Measurements from ENCODE around the gene FGFRL1. TPM values are rescaled to one million over a fixed set of nuclear protein-coding genes. Genes with fewer than 3 reads are reported as not detected.

The FGFRL1 gene
- total RNA-seq, 1 experiment from 2014 or later: 16.4 TPM

DNA sequence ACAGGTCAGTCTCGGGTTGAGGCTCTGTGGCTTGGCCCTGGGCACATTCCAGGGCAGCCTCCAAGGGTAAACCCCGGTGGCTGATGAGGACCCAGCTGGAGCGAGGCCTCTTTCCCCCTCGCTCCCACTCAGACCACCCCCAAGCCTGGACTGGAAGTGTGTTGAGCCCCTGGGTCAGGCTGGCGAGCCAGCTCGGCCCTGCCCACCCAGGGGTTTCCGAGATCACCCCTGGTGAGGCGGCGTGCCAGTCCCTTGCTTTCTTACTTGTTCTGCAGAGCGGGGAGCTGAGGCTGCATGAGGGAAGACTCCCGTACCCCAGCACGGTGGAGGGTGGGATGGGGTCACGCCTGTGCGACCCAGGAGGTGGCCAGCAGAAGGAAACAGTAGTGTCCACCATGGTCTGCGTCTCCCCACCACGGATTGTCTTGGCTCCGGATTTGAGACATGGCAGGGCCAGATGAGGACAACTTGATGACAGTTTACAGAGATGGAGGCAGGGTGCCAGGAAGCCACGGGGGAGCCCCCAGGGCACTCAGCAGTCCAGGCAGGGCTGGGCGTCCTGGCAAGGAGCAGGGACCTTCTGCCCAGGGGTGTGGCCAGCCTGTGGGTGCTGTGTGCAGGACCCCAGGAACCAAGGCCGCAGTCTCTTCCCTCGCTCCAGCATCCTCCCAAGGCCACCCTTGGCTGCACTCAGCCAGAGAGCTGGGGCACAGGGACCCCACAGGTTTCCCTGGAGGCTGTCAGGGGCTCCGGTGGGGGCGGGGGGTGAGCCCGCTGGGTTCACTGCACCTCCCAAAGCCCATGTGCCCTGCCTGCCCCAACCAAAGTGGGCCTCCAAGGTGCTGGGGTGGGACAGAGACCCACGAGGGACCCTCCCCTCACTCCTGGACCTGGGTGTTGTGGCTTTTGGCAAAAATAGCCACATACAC lies 6.6 kb upstream of the FGFRL1 start:
- DNase-seq (ENCODE audit: low read depth): no peak

DNA sequence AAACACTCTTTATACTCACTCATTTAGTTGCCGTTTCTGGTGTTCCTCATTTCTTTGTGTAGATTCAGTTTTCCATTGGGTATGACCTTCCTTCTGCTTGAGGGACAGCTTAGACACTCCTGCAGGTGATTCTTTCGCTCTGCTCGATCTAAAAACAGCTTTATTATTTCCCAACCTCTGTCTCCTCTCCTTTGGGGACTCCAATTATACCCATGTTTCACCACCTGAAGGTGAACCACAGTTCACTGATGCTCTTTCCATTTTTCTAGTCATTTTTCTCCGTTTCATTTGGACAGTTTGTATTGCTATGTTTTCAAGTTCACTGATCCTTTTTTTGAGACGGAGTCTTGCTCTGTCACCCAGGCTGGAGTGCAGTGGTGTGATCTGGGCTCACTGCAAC lies 4.6 kb upstream of the FGFRL1 start:
- no peak for DNase-seq (ENCODE audit: low read depth)

- DNase-seq (ENCODE audit: low read depth): no peak
Observed at GRCh38 chr4:1008840-1009541, 2.4 kb upstream of the FGFRL1 start.

DNA sequence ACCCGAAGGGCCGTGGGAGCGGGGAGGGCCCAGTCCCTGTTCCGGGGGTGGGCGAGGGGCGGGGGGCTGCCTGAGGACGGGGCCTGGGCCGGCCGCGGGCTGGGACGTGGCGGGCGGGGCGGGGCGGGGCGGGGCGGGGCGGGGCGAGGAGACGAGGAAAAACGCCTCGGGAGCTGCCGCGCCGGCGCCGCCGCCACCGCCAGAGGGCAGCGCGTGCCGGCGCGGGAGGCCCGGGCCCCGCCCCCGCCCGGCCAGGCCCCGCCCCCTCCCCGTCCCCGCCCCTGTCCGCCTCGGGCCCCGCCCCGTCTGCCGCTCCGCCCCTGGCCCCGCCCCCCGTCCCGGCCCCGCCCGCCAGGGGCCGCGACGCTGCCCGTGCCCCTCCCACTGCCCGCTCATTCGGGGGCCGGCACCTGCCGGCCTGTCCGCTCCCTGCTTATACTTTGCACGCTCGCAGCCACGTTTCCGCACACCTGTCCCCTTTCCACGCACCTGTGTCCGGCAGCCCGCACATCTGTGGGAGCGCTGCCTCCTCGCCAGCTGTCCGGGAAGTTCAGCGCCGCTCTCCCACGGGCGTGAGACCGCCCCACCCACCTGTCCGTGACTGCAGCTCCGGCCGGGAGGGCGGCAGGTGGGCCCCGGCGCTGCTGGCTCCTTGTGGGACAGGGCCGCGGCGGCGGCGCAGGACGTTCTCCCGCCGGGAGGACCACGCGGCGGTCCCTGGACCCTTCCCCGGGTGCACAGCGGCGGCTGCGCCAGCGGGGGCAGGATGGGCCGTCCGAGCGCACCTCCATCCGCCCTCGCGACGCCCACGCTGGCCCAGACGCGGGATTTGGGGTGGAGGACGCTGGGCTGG lies 1.7 kb upstream of the FGFRL1 start:
- peak; percentile 39 for DNase-seq (ENCODE audit: low read depth)

- DNase-seq (ENCODE audit: low read depth): peak; percentile 71
Observed at GRCh38 chr4:1010395-1011021, 918 bp upstream of the FGFRL1 start.

DNA sequence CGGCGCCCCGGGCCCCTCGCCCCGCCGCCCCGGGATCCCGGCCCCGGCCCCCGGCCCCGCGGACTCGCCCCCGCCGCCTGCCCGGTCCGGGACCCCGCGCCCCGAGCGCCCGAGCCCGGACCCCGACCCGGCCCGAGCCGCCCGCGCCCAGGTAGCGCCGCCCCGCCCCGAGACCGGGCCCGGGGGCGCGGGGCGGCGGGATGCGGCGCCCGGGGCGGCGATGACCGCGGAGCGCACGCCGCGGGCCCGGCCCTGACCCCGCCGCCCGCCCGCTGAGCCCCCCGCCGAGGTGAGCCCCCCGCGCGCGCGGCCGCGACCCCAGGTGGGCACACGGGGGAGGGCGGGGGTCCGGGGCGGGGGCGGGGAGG lies 224 bp downstream of the FGFRL1 start:
- DNase-seq (ENCODE audit: low read depth): no peak

DNA sequence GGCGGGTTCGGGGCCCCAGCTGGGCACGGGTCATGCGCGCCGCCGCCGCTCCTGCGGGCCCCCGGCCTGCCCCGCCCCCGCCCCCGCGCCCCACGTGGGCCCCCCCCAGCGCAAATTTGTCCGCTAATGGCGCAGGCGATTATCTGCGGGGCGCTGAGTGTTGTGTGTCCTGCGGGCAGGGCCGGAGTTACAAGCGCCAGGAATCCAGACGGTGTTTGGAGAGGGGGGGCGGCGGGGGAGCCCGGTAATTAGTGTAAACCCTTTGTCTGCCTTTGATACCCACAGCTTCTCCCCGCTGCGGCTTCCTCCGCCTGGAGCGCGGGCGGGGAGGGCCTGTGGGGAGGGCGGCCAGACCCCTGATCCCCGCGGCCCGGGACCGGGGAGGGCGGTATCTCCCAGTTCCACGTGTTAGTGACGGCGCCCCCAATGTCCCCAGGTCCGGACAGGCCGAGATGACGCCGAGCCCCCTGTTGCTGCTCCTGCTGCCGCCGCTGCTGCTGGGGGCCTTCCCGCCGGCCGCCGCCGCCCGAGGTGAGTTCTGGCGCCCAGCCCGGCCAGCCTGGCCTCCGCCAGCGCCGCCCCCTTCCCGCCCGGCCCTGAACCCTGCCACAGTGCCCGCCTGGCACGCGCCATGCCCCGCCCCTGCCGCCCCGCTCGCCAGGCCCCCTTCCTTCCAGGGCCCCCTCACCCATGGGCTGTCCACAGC lies 761 bp downstream of the FGFRL1 start:
- no peak for DNase-seq (ENCODE audit: low read depth)

GRCh38 chr4:1013225-1014073 lies 2.0 kb downstream of the FGFRL1 start:
- no peak for DNase-seq (ENCODE audit: low read depth)

- no peak for DNase-seq (ENCODE audit: low read depth)
Observed at GRCh38 chr4:1014291-1015167, 3.1 kb downstream of the FGFRL1 start.

DNA sequence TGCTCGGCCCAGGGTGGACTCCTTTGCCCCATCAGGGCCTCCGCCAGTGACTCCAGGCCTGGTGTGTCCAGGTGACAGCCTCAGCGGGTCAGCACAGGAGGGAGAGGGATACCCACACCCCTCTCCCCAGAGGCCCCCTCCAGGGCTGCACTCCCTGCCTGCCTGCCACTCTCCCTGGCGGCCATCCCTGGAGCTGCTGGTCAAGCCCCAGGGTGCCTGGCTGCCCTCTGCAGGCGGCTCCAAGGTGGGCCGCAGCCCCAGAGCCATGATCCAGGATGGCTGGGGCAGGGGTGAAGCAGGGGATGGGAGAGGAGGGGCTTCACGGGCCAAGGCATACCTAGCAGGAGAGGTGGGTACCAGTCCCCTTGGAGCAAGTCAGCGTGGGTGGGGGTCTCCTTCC lies 3.8 kb downstream of the FGFRL1 start:
- DNase-seq (ENCODE audit: low read depth): no peak

- DNase-seq (ENCODE audit: low read depth): no peak
Observed at GRCh38 chr4:1015746-1016145, 4.3 kb downstream of the FGFRL1 start.

DNA sequence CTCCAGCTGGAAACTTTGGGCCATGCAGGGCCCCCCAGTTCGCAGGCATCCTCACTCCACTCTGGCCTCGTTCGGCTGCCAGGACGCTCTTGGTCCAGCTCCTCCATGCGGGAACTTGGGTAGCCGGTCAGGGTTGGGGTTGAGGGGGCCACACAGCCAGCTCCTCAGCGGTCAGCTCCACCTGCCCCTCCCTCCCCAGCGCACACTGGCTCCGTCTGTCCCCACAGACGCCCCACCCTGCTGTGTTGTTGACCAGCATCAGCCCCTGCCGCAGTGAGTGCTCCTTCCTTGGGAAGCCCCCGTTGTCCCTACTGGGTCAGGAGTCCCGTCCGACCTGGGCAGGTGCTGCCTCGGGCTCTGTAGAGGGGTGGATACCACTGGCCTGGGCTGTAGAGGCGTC lies 5.8 kb downstream of the FGFRL1 start:
- no peak for DNase-seq (ENCODE audit: low read depth)

DNA sequence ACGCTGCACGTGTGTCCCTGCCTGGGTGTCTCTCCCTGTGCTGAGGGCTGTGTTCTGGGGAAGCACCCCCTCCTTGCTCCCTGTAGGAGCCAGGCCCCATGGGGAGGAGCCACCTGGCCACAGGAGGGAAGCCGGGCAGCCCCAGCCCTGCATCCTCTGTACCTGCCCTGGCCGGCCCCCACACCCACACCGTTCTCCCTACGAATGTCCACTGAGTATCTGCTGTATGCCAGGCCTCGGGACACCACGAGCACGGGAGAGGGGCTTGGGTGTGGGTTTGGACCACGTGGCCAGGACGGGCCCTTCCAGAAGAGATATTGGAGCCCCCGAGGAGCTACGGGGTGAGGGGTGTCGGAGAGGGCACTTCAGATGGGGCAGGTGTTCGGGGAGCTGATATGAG lies 6.3 kb downstream of the FGFRL1 start:
- no peak for DNase-seq (ENCODE audit: low read depth)

- no peak for DNase-seq (ENCODE audit: low read depth)
Observed at GRCh38 chr4:1018147-1019020, 7.0 kb downstream of the FGFRL1 start.

DNA sequence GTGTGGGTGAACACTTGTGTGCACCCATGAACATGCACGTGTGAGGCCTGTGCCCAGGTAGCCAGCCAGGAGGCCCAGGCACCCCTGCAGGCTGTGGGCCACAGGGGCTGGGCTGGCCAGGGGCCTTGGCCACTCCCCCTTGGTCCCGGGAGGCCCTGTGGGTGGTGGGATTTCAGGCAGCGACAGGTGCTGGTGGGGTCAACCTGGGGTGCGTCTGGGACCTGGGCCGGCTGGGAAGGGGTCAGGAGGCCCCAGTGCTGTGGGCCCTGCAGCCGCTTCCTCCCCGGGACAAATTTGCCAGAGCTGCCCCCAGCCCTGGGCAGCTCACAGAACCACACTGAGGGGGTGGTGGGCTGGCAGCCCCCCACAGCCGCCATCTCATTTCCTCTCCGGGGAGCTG lies 7.9 kb downstream of the FGFRL1 start:
- DNase-seq (ENCODE audit: low read depth): no peak

- no peak for DNase-seq (ENCODE audit: low read depth)
Observed at GRCh38 chr4:1019729-1020470, 8.5 kb downstream of the FGFRL1 start.

GRCh38 chr4:1021386-1022050 lies 10.1 kb downstream of the FGFRL1 start:
- DNase-seq (ENCODE audit: low read depth): peak; percentile 61
